Mucosa of descending colon (tissue), 3 donors: ENCODE measurements around the gene UBE2F. TPM values are rescaled to one million over a fixed set of nuclear protein-coding genes. Genes with fewer than 3 reads are reported as not detected.

Experiments used
- ATAC-seq: fragments of 200-7000 bp; cut with Tn5 transposase; one replicate; pipeline ENCODE4 v1.9.1; 2020; ENCODE audit warnings: mild to moderate bottlenecking, moderate library complexity
- DNase-seq, 3 donors: peaks; one replicate each; pipeline ENCODE4 v3.0.0-alpha.2; 2020
- H3K36me3 ChIP-seq: fragments of 200-600 bp; one replicate; pipeline ENCODE4 v1.8.0; 2021; ENCODE audit warnings: low read depth, mild to moderate bottlenecking
- H3K4me1 ChIP-seq: fragments of 200-600 bp; one replicate; pipeline ENCODE4 v1.8.0; 2021; ENCODE audit warnings: low read depth, mild to moderate bottlenecking
- H3K4me3 ChIP-seq: fragments of 200-600 bp; one replicate; pipeline ENCODE4 v1.8.0; 2021; ENCODE audit warnings: mild to moderate bottlenecking
- H3K9me3 ChIP-seq: fragments of 200-600 bp; one replicate; pipeline ENCODE4 v1.8.0; 2021; ENCODE audit warnings: mild to moderate bottlenecking
- CTCF ChIP-seq: fragments of 200-600 bp; IDR thresholded peaks from one replicate; pipeline ENCODE4 v1.8.0; 2022; ENCODE audit warnings: antibody characterized with exemption, mild to moderate bottlenecking
- intact Hi-C, 2 donors: fragments of 100-400 bp; cut with DNase I in 1 of 2; cut with micrococcal nuclease in 1 of 2; formaldehyde crosslinking; loops; one replicate each; pipeline versions ENCODE4 v1.11.0 to v1.11.1; 2022; cut with DNase I, micrococcal nuclease
- long read RNA-seq, 2 donors: library from polyadenylated mRNA; unstranded; transcript quantifications; one replicate each; pipeline ENCODE4 v2.0.0, GENCODE V29; 2019 to 2021
- total RNA-seq, 3 donors: library from RNA; stranded (reverse); fragmentation: NEBNext Ultra II Directional in 2 of 3; extraction: Animal tissue kit (Norgen Biotek cat#: 25700) in 2 of 3; gene quantifications; one replicate each; pipeline versions ENCODE4 v1.2.1 to v1.2.4, GENCODE V29; 2021 to 2023
- donor health status: DM: no; HTN: no; CAD: no; lungs with moderate emphysema.
- donor health status: DM: no; HTN: no; CAD: no.
- donor health status: DM: no; HTN: yes; CAD: no.

UBE2F gene
- total RNA-seq, result 10 to 100 TPM; 36.0 to 47.7 (median 40.4) TPM
- long read RNA-seq, donor 1, transcript UBE2F-201 (10 exons, 2,009 nt), result major isoform, 47 of 69 reads
- long read RNA-seq, donor 1, partial matches to known transcripts, result 15 of 69 reads
- long read RNA-seq, donor 1, other reads (novel, unspliced or antisense), result 3 of 69 reads
- long read RNA-seq, donor 2, transcript UBE2F-201 (10 exons, 2,009 nt), result major isoform, 17 of 29 reads
- long read RNA-seq, donor 2, partial matches to known transcripts, result 2 of 29 reads
- long read RNA-seq, donor 2, other reads (novel, unspliced or antisense), result 5 of 29 reads

- intact Hi-C loops, result no loop called here
- Histone ChIP-seq H3K4me1 (peaks cover 23% of the 10 kb centered on the region), H3K9me3 (peaks cover 12% of the 10 kb centered on the region), H3K36me3 (no peaks in the 10 kb centered on the region), H3K4me3 (peak within 1 kb of the TSS; percentile 58)
- ATAC-seq, result peak; percentile 95
- DNase-seq, result peak; percentile 97 to 99 (median 98)
- TF ChIP-seq CTCF, result no peak
Observed at GRCh38 chr2:237966565-237967462, at the start of gene UBE2F. Gene UBE2F, plus strand, starts transcription at chr2:237967014. Its CDS starts 6,094 bp downstream, at chr2:237973108.

GRCh38 chr2:237917696-237918374 is 49.0 kb upstream of the UBE2F start:
- H3K36me3 ChIP-seq, result no peaks in the 10 kb centered on the region
- intact Hi-C loops, result no loop called here
- no peaks in the 10 kb centered on the region for H3K4me1 ChIP-seq
- no peak for TF ChIP-seq CTCF
- DNase-seq (no peak), ATAC-seq (no peak)
- no peaks in the 10 kb centered on the region for H3K9me3 ChIP-seq
- H3K4me3 ChIP-seq, result no peak overlapping the region

- H3K4me1 ChIP-seq, result no peaks in the 10 kb centered on the region
- no peak for TF ChIP-seq CTCF
- peak in 1 of 3 donors; percentile 15 for DNase-seq
Observed at GRCh38 chr2:237919593-237919992, 47.2 kb upstream of the UBE2F start.

GRCh38 chr2:237920673-237921072 is 46.1 kb upstream of the UBE2F start:
- intact Hi-C loops, result no loop called here
- DNase-seq (no peak), ATAC-seq (no peak)
- Histone ChIP-seq H3K36me3 (no peaks in the 10 kb centered on the region), H3K9me3 (no peaks in the 10 kb centered on the region), H3K4me1 (no peaks in the 10 kb centered on the region), H3K4me3 (no peak overlapping the region)
- TF ChIP-seq CTCF, result no peak

More at GRCh38 chr2:237919593-237919992, 47.2 kb upstream of the UBE2F start:
- H3K4me3 ChIP-seq, result no peak overlapping the region
- no peak for ATAC-seq
- H3K36me3 ChIP-seq, result no peaks in the 10 kb centered on the region
- intact Hi-C loops, result no loop called here
- H3K9me3 ChIP-seq, result no peaks in the 10 kb centered on the region

- Histone ChIP-seq H3K36me3 (no peaks in the 10 kb centered on the region), H3K4me1 (no peaks in the 10 kb centered on the region), H3K4me3 (no peak overlapping the region), H3K9me3 (no peaks in the 10 kb centered on the region)
- intact Hi-C loops, result no loop called here
- ATAC-seq (no peak), DNase-seq (no peak)
- no peak for TF ChIP-seq CTCF
Observed at GRCh38 chr2:237921967-237922492, 44.8 kb upstream of the UBE2F start.
